ENCODE measurements around the gene CARD11.

GRCh38 chr7:3082831-3083230, 39.2 kb upstream of the CARD11 start:
- TF ChIP-seq CTCF (IDR thresholded peaks at IDR 0.05; ENCODE audit: insufficient read depth, low read length) (no peak), REST (IDR thresholded peaks at IDR 0.05; ENCODE audit: insufficient replicate concordance, low read depth) (no peak), POLR2AphosphoS5 (IDR thresholded peaks at IDR 0.05; ENCODE audit: low read depth) (no peak), GABPA (IDR thresholded peaks at IDR 0.05; ENCODE audit: low read depth) (no peak)

All from HL-60 (cell line).